AG09309 (cell line): ENCODE results near the gene BATF3.

Experiments used
- DNase-seq: peaks from one replicate; pipeline ENCODE4 v3.0.0-alpha.2; 2010; ENCODE audit warnings: low read depth
- H3K4me3 ChIP-seq: 2 replicates; pipeline ENCODE4 v1.5.1; 2011; ENCODE audit warnings: mild to moderate bottlenecking, low read depth, low read length, moderate library complexity; ENCODE audit not compliant: control insufficient read depth
- CTCF ChIP-seq: IDR thresholded peaks from 2 replicates; pipeline ENCODE4 v1.5.1; 2011; ENCODE audit warnings: mild to moderate bottlenecking, low read depth, low read length, inconsistent platforms; ENCODE audit not compliant: insufficient read depth, control insufficient read depth; ENCODE audit errors: missing control alignments

The BATF3 gene

GRCh38 chr1:212670301-212670700 is 29.3 kb downstream of the BATF3 start:
- no peak for TF ChIP-seq CTCF
- DNase-seq = no peak
- H3K4me3 ChIP-seq = no peak overlapping the region

- DNase-seq = no peak
- H3K4me3 ChIP-seq = no peak overlapping the region
- TF ChIP-seq CTCF = no peak
Observed at GRCh38 chr1:212669600-212669999, 30.0 kb downstream of the BATF3 start.

GRCh38 chr1:212669102-212669501 is 30.5 kb downstream of the BATF3 start:
- no peak overlapping the region for H3K4me3 ChIP-seq
- no peak for TF ChIP-seq CTCF
- DNase-seq = no peak

- DNase-seq = no peak
- TF ChIP-seq CTCF = no peak
- no peak overlapping the region for H3K4me3 ChIP-seq
Observed at GRCh38 chr1:212668477-212668876, 31.2 kb downstream of the BATF3 start.

GRCh38 chr1:212667223-212668139 is 32.2 kb downstream of the BATF3 start:
- peak overlapping the region; percentile 14 for H3K4me3 ChIP-seq
- no peak for TF ChIP-seq CTCF
- DNase-seq = peak; percentile 83

- no peak for TF ChIP-seq CTCF
- no peak for DNase-seq
- no peak overlapping the region for H3K4me3 ChIP-seq
Observed at GRCh38 chr1:212666116-212666775, 33.4 kb downstream of the BATF3 start.
